Adrenal gland (tissue), 12 donors: ENCODE results near the gene SH3BP5L. TPM values are rescaled to one million over a fixed set of nuclear protein-coding genes. Genes with fewer than 3 reads are reported as not detected.

Experiments
- DNase-seq, 7 donors: peaks; one replicate each; pipeline ENCODE4 v3.0.0-alpha.2; 2019 to 2020
- H3K27ac ChIP-seq, 5 donors: fragments of 200-600 bp; sonication (generic) in 4 of 5; 1 replicate in 3 of 5; 2 replicates in 2 of 5; pipeline versions ENCODE4 v1.5.1 to v1.8.0; 2016 to 2020; ENCODE audit warnings: mild to moderate bottlenecking in 1 of 5
- H3K27me3 ChIP-seq: fragments of 200-600 bp; 2 replicates; pipeline ENCODE4 v1.8.0; 2021
- H3K36me3 ChIP-seq, 2 donors: fragments of 200-600 bp; replicated peaks in 1 of 2; 1 replicate in 1 of 2; 2 replicates in 1 of 2; pipeline versions ENCODE4 v1.5.1 to v1.8.0; 2018 to 2022
- H3K4me1 ChIP-seq, 2 donors: fragments of 200-600 bp; replicated peaks in 1 of 2; 1 replicate in 1 of 2; 2 replicates in 1 of 2; pipeline versions ENCODE4 v1.5.1 to v1.8.0; 2018 to 2021
- H3K4me3 ChIP-seq, 4 donors: fragments of 200-600 bp; sonication (generic) in 3 of 4; one replicate each; pipeline ENCODE4 v1.5.1; 2016 to 2018
- H3K9me3 ChIP-seq, 3 donors: fragments of 200-600 bp; sonication (generic) in 1 of 3; replicated peaks in 1 of 3; 1 replicate in 2 of 3; 2 replicates in 1 of 3; pipeline versions ENCODE4 v1.5.1 to v1.8.0; 2016 to 2021
- POLR2A ChIP-seq, 2 donors: fragments of 450-650 bp; IDR thresholded peaks; one replicate each; pipeline ENCODE4 v1.6.1; 2017; ENCODE audit warnings: antibody characterized with exemption in 2 of 2, mild to moderate bottlenecking in 2 of 2, moderate library complexity in 1 of 2
- WGBS, 4 donors: extraction: QIAGEN DNeasy Blood & Tissue Kit in 2 of 4; methylation state at CpG; one replicate each; pipeline versions ENCODE4 v1.1.5 to v1.1.7; 2013 to 2017; 5-methylcytosine and 5-hydroxymethylcytosine counted together
- intact Hi-C, 2 donors: fragments of 100-400 bp; cut with DNase I; formaldehyde crosslinking; loops; one replicate each; pipeline versions ENCODE4 v1.14.1 to v1.15.0; 2022 to 2023
- polyA plus RNA-seq, 3 donors: library from polyadenylated mRNA; stranded (reverse); fragments of 200-250 nt in 2 of 3; fragments of 350-450 nt in 1 of 3; fragmentation: Illumina TruSeq in 1 of 3; extraction: RNeasy Lipid Tissue Mini Kit (QIAGEN cat#74804) in 1 of 3; gene quantifications; one replicate each; pipeline ENCODE4 v1.2.3, GENCODE V29; 2013 to 2014
- total RNA-seq, 9 donors: library from RNA; depleted of rRNA in 4 of 9; stranded (reverse); fragments of >200 nt in 4 of 9; fragments of 120-200 nt in 1 of 9; fragmentation: NEBNext Ultra II Directional in 1 of 9; extraction: Animal tissue kit (Norgen Biotek cat#: 25700) in 1 of 9; gene quantifications; one replicate each; pipeline versions ENCODE4 v1.1.0 to v1.2.4, GENCODE V29; 2013 to 2023
- TF ChIP-seq, protein P1 (sequence below), 6 experiments: fragments of 450-650 bp in 4 of 6; fragments of 200-600 bp in 2 of 6; sonication (generic) in 1 of 6; IDR thresholded peaks; 1 replicate in 5 of 6; 2 replicates in 1 of 6; pipeline versions ENCODE4 v1.5.1 to v1.8.0; 2016 to 2021; ENCODE audit warnings: antibody characterized with exemption in 6 of 6, mild to moderate bottlenecking in 2 of 6, moderate library complexity in 1 of 6
- donor health status: healthy with polysubstance abuse.
- donor health status: Bipolar disorder and iron deficiency.
- donor health status: DM: yes; HTN: yes; CAD: no.
- donor health status: DM: no; HTN: no; CAD: no.
- donor health status: DM: no; HTN: no; CAD: no.
- donor health status: DM: yes; HTN: yes; CAD: no.

Gene SH3BP5L
- total and polyA plus RNA-seq, 12 donors: 15.4 to 36.9 (median 26.5) TPM

DNA sequence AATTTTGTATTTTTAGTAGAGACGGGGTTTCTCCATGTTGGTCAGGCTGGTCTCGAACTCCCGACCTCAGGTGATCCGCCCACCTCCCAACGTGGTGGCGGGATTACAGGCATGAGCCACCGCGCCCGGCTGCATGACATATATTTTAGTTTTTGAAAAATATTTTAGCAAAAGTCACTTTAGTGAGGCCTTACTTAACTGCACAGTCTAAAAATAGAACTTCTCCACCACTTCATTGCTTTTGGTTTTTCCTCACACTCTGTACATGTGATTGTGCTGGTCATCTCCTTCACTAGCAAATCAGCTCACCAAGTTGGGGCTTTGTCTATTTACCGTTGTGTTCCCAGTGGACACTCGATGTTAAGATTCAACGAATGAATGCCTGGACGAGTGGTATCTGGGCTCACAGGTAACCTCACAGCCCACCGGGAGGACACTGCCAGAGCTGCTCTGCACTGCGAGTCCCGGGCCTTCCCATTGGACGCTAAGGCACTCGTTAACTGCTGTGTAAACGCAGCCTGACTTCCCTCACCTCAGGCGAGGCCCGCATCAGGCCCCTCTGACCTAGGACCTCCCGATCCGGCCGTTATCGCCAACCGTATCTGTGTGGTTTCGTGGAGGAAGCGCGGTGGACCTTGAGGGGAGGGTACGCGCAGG, 47.2 kb upstream of the SH3BP5L start:
- intact Hi-C loops: no loop called here
- Histone ChIP-seq H3K27me3 (no peaks in the 10 kb centered on the region), H3K4me1 (no peaks in the 10 kb centered on the region), H3K27ac (peak overlapping the region; percentile 76 to 97 (median 95)), H3K36me3 (no peaks in the 10 kb centered on the region), H3K9me3 (no peaks in the 10 kb centered on the region), H3K4me3 (peak overlapping the region in 3 of 4 donors; percentile 27 to 63 (median 58))
- DNase-seq: peak; percentile 53 to 82 (median 65)
- WGBS, 4 donors: 1 to 2% (median 1%) methylated on average over 20 to 31 of the region's 31 CpGs
- TF ChIP-seq POLR2A (IDR thresholded peaks at IDR 0.05): peak in 1 of 2 donors; percentile 40
- TF ChIP-seq, protein P1, sequence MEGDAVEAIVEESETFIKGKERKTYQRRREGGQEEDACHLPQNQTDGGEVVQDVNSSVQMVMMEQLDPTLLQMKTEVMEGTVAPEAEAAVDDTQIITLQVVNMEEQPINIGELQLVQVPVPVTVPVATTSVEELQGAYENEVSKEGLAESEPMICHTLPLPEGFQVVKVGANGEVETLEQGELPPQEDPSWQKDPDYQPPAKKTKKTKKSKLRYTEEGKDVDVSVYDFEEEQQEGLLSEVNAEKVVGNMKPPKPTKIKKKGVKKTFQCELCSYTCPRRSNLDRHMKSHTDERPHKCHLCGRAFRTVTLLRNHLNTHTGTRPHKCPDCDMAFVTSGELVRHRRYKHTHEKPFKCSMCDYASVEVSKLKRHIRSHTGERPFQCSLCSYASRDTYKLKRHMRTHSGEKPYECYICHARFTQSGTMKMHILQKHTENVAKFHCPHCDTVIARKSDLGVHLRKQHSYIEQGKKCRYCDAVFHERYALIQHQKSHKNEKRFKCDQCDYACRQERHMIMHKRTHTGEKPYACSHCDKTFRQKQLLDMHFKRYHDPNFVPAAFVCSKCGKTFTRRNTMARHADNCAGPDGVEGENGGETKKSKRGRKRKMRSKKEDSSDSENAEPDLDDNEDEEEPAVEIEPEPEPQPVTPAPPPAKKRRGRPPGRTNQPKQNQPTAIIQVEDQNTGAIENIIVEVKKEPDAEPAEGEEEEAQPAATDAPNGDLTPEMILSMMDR (IDR thresholded peaks at IDR 0.05): no peak

DNA sequence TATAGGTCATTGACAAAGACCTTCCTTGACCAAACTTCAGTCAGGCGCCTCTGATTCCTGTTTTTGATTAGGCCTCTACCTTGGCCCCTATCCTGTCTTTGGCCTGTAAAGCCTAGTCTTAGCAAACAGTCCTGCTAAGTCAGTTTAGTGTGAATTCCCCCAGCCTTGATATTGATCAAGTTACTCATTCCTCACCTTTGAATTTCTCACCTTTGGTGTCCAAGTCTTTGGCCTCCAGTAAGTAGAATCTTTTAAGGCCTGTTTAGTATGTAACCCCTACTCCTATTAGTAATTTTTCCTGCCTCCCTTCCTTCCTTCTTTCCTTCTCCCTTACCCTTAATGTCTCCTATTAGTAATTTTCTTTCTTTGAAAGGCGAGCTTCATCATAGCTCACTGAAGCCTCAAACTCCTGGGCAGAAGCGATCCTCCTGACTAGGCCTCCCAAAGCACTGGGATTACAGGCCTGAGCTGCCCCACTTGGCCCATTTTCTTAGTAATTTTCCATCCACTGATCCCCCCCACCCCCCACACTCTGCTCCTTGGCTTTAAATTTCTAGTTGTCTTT, 46.2 kb upstream of the SH3BP5L start:
- H3K27ac ChIP-seq: no peak overlapping the region

DNA sequence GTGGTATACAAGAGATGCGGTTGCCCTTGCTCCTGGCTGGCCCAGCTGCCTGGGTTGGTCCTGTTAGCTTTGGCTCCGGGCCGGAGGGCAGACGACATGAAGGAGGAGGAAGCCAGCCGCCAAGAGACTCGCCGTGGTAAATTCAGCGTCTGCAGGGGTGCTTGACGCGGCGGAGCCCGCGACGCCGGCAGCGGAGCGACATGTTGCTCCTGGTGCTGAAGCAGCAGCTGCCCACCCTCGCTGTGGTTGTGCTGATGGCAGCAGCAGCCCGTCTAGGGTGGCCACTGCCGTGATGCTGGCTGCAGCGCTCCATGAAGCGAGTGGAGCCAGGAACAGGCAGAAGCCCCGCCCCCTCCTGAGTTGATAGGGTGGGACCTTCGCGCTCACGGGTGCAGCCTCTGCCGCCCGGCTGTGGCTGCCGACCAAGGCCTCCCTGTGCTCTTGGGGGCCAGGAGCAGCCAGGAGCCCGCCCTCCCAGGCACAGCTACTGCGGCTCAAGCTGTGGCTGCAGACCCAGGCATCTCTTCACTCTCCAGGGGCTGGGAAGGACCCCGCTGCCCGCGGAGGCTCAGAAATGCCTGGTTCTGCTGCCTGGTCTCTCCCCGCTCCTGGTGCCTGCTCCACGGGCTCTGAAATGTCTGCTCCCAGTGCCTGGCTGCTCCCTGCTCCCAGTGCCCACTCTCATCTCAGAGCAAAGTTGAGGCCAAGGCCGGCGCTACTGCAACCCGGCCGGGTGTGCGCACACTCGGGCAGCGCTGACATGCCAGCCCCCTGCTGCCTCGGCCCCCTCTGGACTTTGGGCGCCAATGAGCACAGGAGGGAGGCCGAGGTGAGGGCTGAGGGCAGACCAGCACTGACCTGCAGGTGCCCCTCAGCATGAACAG, 37.5 kb upstream of the SH3BP5L start:
- peak overlapping the region in 2 of 4 donors; percentile 37 to 74 for H3K4me3 ChIP-seq
- no peaks in the 10 kb centered on the region for H3K27me3 ChIP-seq
- H3K36me3 ChIP-seq: no peaks in the 10 kb centered on the region
- H3K9me3 ChIP-seq: no peaks in the 10 kb centered on the region
- peak overlapping the region in 3 of 5 donors; percentile 18 to 77 (median 53) for H3K27ac ChIP-seq
- 4 to 15% (median 5%) methylated on average over 16 to 46 of the region's 46 CpGs for WGBS, 4 donors
- peak; percentile 83 to 94 (median 91) for DNase-seq
- intact Hi-C loops: no loop called here
- peak in 1 of 2 donors; percentile 52 for TF ChIP-seq POLR2A (IDR thresholded peaks at IDR 0.05)
- TF ChIP-seq, protein P1 (IDR thresholded peaks at IDR 0.05): no peak
- H3K4me1 ChIP-seq: peaks cover 12 to 13% of the 10 kb centered on the region in 2 donors

More for the DNA sequence above, 46.2 kb upstream of the SH3BP5L start:
- no peak for DNase-seq
- intact Hi-C loops: no loop called here
- Histone ChIP-seq H3K4me3 (peak overlapping the region in 1 of 4 donors; percentile 63), H3K36me3 (no peaks in the 10 kb centered on the region), H3K4me1 (no peaks in the 10 kb centered on the region), H3K9me3 (no peaks in the 10 kb centered on the region), H3K27me3 (no peaks in the 10 kb centered on the region)
- TF ChIP-seq POLR2A (IDR thresholded peaks at IDR 0.05): no peak
- TF ChIP-seq, protein P1 (IDR thresholded peaks at IDR 0.05): no peak
- 97 to 99% (median 98%) methylated on average over 3 of the region's 3 CpGs for WGBS, 4 donors

DNA sequence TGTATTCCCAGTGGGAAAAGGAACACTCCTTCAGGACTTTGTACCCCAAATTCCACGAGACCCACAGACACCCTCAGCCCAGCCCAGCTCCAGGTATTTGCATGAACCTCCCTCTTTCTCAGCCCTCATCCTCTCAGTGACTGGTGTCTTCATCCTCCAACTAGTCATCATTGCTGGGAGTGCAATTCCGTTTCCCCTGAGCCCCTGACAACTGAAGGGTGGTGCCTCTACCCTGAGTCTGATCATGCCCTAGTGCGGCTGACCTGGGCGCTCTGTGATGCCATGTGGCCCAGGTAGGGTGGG, 36.9 kb upstream of the SH3BP5L start:
- H3K36me3 ChIP-seq: no peaks in the 10 kb centered on the region
- intact Hi-C loops: no loop called here
- no peak for TF ChIP-seq POLR2A (IDR thresholded peaks at IDR 0.05)
- TF ChIP-seq, protein P1 (IDR thresholded peaks at IDR 0.05): no peak
- H3K27ac ChIP-seq: peak overlapping the region in 2 of 5 donors; percentile 53 to 77
- no peaks in the 10 kb centered on the region for H3K9me3 ChIP-seq
- peaks cover 16 to 19% of the 10 kb centered on the region in 2 donors for H3K4me1 ChIP-seq
- 20 to 30% (median 23%) methylated on average over 3 to 4 of the region's 4 CpGs for WGBS, 4 donors
- no peak for DNase-seq
- peak overlapping the region in 2 of 4 donors; percentile 37 to 74 for H3K4me3 ChIP-seq
- H3K27me3 ChIP-seq: no peaks in the 10 kb centered on the region
